H9 (cell line): ENCODE results near the gene TXNL4A. TPM values are rescaled to one million over a fixed set of nuclear protein-coding genes. Genes with fewer than 3 reads are reported as not detected.

ENCODE experiments used
- DNase-seq: peaks from one replicate; pipeline ENCODE4 v3.0.0-alpha.2; 2017
- H2AFZ ChIP-seq: one replicate; pipeline ENCODE4 v1.6.1; 2013; ENCODE audit warnings: mild to moderate bottlenecking, low read length, control low read depth, moderate library complexity
- H2AK5ac ChIP-seq: 2 replicates; pipeline ENCODE4 v1.6.1; 2013; ENCODE audit warnings: low read length, control low read depth, mixed read lengths; ENCODE audit not compliant: insufficient read length
- H2BK120ac ChIP-seq: one replicate; pipeline ENCODE4 v1.6.1; 2013; ENCODE audit warnings: low read depth, mild to moderate bottlenecking, low read length, control low read depth, inconsistent platforms; ENCODE audit not compliant: poor library complexity, severe bottlenecking
- H2BK12ac ChIP-seq: 2 replicates; pipeline ENCODE4 v1.6.1; 2013; ENCODE audit warnings: low read length, control low read depth, mixed read lengths, low read depth; ENCODE audit not compliant: insufficient read length
- H2BK15ac ChIP-seq: 2 replicates; pipeline ENCODE4 v1.6.1; 2013; ENCODE audit warnings: low read depth, low read length, control low read depth
- H2BK20ac ChIP-seq: one replicate; pipeline ENCODE4 v1.6.1; 2013; ENCODE audit warnings: low read depth, mild to moderate bottlenecking, low read length, control low read depth, inconsistent platforms; ENCODE audit not compliant: poor library complexity, severe bottlenecking
- H2BK5ac ChIP-seq: 2 replicates; pipeline ENCODE4 v1.6.1; 2013; ENCODE audit warnings: low read length, control low read depth, mixed read lengths; ENCODE audit not compliant: insufficient read length
- H3K14ac ChIP-seq: 2 replicates; pipeline ENCODE4 v1.6.1; 2013; ENCODE audit warnings: low read length, control low read depth; ENCODE audit not compliant: insufficient read depth
- H3K18ac ChIP-seq: 2 replicates; pipeline ENCODE4 v1.6.1; 2013; ENCODE audit warnings: low read depth, mild to moderate bottlenecking, mixed read lengths, low read length, control low read depth; ENCODE audit not compliant: insufficient read length
- H3K23ac ChIP-seq: 2 replicates; pipeline ENCODE4 v1.6.1; 2013; ENCODE audit warnings: low read length, control low read depth, mixed read lengths, low read depth; ENCODE audit not compliant: insufficient read length
- H3K23me2 ChIP-seq: 2 replicates; pipeline ENCODE4 v1.6.1; 2013; ENCODE audit warnings: low read depth, mild to moderate bottlenecking, mixed read lengths, low read length, control low read depth; ENCODE audit not compliant: insufficient read length, poor library complexity, severe bottlenecking
- H3K27ac ChIP-seq: 2 replicates; pipeline ENCODE4 v1.5.1; 2013; ENCODE audit warnings: low read length, control low read depth, mixed read lengths, low read depth; ENCODE audit not compliant: insufficient read length
- H3K27me3 ChIP-seq: 2 replicates; pipeline ENCODE4 v1.6.1; 2013; ENCODE audit warnings: low read length, control low read depth, inconsistent platforms; ENCODE audit not compliant: insufficient read depth
- H3K4ac ChIP-seq: 2 replicates; pipeline ENCODE4 v1.6.1; 2013; ENCODE audit warnings: low read depth, mild to moderate bottlenecking, control low read depth, inconsistent platforms, low read length, moderate library complexity
- H3K4me1 ChIP-seq: 2 replicates; pipeline ENCODE4 v1.6.1; 2013; ENCODE audit warnings: low read length, control low read depth, inconsistent platforms; ENCODE audit not compliant: insufficient read depth
- H3K4me2 ChIP-seq: 2 replicates; pipeline ENCODE4 v1.6.1; 2013; ENCODE audit warnings: low read length, control low read depth, mixed read lengths; ENCODE audit not compliant: insufficient read length, insufficient read depth
- H3K56ac ChIP-seq: 2 replicates; pipeline ENCODE4 v1.6.1; 2013; ENCODE audit warnings: low read depth, mild to moderate bottlenecking, mixed read lengths, low read length, control low read depth; ENCODE audit not compliant: insufficient read length
- H3K79me1 ChIP-seq: 2 replicates; pipeline ENCODE4 v1.6.1; 2013; ENCODE audit warnings: low read depth, mild to moderate bottlenecking, moderate library complexity, low read length, control low read depth, inconsistent platforms; ENCODE audit not compliant: insufficient read depth, poor library complexity, severe bottlenecking
- H3K79me2 ChIP-seq: 2 replicates; pipeline ENCODE4 v1.6.1; 2013; ENCODE audit warnings: low read length, control low read depth, inconsistent platforms; ENCODE audit not compliant: insufficient read depth
- H3K9ac ChIP-seq: 2 replicates; pipeline ENCODE4 v1.6.1; 2013; ENCODE audit warnings: low read length, control low read depth, mixed read lengths; ENCODE audit not compliant: insufficient read length; ENCODE audit errors: extremely low read depth
- H3K9me3 ChIP-seq: one replicate; pipeline ENCODE4 v1.6.1; 2013; ENCODE audit warnings: low read depth, low read length, inconsistent platforms; ENCODE audit not compliant: control insufficient read depth
- H3T11ph ChIP-seq: one replicate; pipeline ENCODE4 v1.6.1; 2013; ENCODE audit warnings: mild to moderate bottlenecking, low read length, control low read depth, inconsistent platforms
- H4K20me1 ChIP-seq: one replicate; pipeline ENCODE4 v1.6.1; 2013; ENCODE audit not compliant: control insufficient read depth, insufficient read length, insufficient read depth
- H4K5ac ChIP-seq: 2 replicates; pipeline ENCODE4 v1.6.1; 2013; ENCODE audit warnings: low read depth, mild to moderate bottlenecking, mixed read lengths, low read length, control low read depth; ENCODE audit not compliant: insufficient read length
- H4K8ac ChIP-seq: replicated peaks from 2 replicates; pipeline ENCODE4 v1.6.1; 2013; ENCODE audit warnings: low read length, control low read depth, mixed read lengths, low read depth; ENCODE audit not compliant: insufficient read length
- H4K91ac ChIP-seq: 2 replicates; pipeline ENCODE4 v1.6.1; 2013; ENCODE audit warnings: low read depth, mild to moderate bottlenecking, moderate library complexity, mixed read lengths, low read length, control low read depth; ENCODE audit not compliant: insufficient read length
- H3K27ac Mint-ChIP-seq, 3 experiments: 2 replicates in 2 of 3; 3 replicates in 1 of 3; pipeline ENCODE4 v1.8.0; 2020 to 2021; ENCODE audit warnings: mixed read lengths in 3 of 3, mild to moderate bottlenecking in 1 of 3, moderate library complexity in 1 of 3
- H3K27me3 Mint-ChIP-seq: 2 replicates; pipeline ENCODE4 v1.8.0; 2021; ENCODE audit warnings: low read depth, mild to moderate bottlenecking, moderate library complexity, mixed read lengths
- H3K36me3 Mint-ChIP-seq, 3 experiments: 2 replicates in 2 of 3; 3 replicates in 1 of 3; pipeline ENCODE4 v1.8.0; 2020 to 2021; ENCODE audit warnings: low read depth in 3 of 3, mixed read lengths in 3 of 3; ENCODE audit not compliant: insufficient read depth in 1 of 3
- H3K4me1 Mint-ChIP-seq, 2 experiments: 2 replicates each; pipeline ENCODE4 v1.8.0; 2020; ENCODE audit warnings: mixed read lengths in 2 of 2
- H3K4me3 Mint-ChIP-seq, 2 experiments: 2 replicates in 1 of 2; 3 replicates in 1 of 2; pipeline ENCODE4 v1.8.0; 2020 to 2021; ENCODE audit warnings: mild to moderate bottlenecking in 2 of 2, mixed read lengths in 2 of 2, moderate library complexity in 1 of 2
- H3K9me3 Mint-ChIP-seq, 2 experiments: 2 replicates in 1 of 2; 3 replicates in 1 of 2; pipeline ENCODE4 v1.8.0; 2020; ENCODE audit warnings: mild to moderate bottlenecking in 2 of 2, mixed read lengths in 2 of 2, moderate library complexity in 1 of 2
- CTCF ChIP-seq: fragments of 200-600 bp; sonication (generic); conservative IDR thresholded peaks from 3 replicates; pipeline ENCODE4 v1.8.0; 2021; ENCODE audit warnings: antibody characterized with exemption, mild to moderate bottlenecking
- WGBS: extraction: QIAGEN DNeasy Blood & Tissue Kit; methylation state at CpG from one replicate; pipeline ENCODE4 v1.1.7; 2013; ENCODE audit warnings: missing lambda C conversion rate, low lambda C conversion rate, mixed read lengths; ENCODE audit not compliant: insufficient read length; ENCODE audit errors: extremely low coverage; 5-methylcytosine and 5-hydroxymethylcytosine counted together
- total RNA-seq: library from RNA; stranded (reverse); gene quantifications from 2 replicates; pipeline ENCODE4 v1.2.1, GENCODE V29; 2021

The TXNL4A gene
- total RNA-seq, 1 experiment from 2014 or later = 163 TPM

DNA sequence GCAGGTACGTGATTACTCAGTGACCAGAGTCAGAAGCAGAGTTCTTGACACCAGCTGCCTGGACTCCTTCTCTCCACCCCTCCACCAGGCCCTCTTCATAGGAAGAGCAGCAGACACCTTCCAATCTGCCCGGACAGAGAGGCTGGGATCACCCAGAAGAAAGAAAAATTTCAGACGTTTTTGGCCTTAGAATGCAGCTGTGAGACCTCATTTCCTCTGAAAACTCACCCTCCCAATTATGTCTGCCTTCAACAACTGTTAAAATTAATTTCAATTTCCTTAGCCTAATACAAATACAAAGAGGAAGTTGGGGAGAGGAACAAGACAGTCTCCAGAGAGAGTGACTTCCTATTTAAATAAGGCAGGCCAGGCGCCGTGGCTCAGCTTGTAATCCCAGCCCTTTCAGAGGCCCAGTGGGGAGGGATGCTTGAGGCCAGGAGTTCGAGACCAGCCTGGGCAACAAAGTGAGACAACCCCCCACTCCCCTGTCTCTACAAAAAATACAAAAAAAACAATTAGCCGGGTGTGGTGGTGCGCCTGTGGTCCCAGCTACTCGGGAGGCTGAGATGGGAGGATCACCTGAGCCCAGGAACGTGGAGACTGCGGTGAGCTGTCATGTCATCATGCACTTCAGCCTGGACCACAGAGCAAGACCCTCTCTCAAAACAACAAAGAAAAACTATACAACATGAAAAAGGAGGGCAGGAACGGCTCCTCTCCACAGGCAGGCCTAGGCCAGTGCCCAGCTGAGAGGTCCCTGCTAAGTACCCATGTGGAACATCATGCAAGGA, 38.5 kb downstream of the TXNL4A start:
- Histone ChIP-seq H3K79me2 (no peaks in the 10 kb centered on the region), H3K23me2 (peaks cover 4% of the 10 kb centered on the region), H3K56ac (no peak overlapping the region), H3K18ac (no peak overlapping the region), H3K27me3 (peaks cover 15% of the 10 kb centered on the region), H2AK5ac (no peak overlapping the region), H3K14ac (no peak overlapping the region), H3T11ph (no peak overlapping the region), H3K27ac (no peak overlapping the region), H2BK20ac (no peak overlapping the region), H3K4me1 (no peaks in the 10 kb centered on the region), H4K5ac (no peak overlapping the region), H2AFZ (no peak overlapping the region), H2BK15ac (no peak overlapping the region), H3K4ac (no peak overlapping the region), H4K20me1 (no peaks in the 10 kb centered on the region), H2BK12ac (no peak overlapping the region), H3K4me2 (peak overlapping the region; percentile 51), H2BK5ac (no peak overlapping the region), H4K8ac (no peak overlapping the region), H3K79me1 (no peaks in the 10 kb centered on the region), H3K9me3 (no peaks in the 10 kb centered on the region), H3K9ac (no peak overlapping the region), H2BK120ac (no peak overlapping the region), H4K91ac (no peak overlapping the region), H3K23ac (no peak overlapping the region)
- DNase-seq = peak; percentile 4
- H3K9me3 Mint-ChIP-seq = no peaks in the 10 kb centered on the region
- peaks cover 0 to 4% (median 0%) of the 10 kb centered on the region in 3 experiments; a peak in 1 of 7 replicates for H3K36me3 Mint-ChIP-seq
- no peak overlapping the region for H3K27ac Mint-ChIP-seq
- peaks cover 11 to 29% of the 10 kb centered on the region in 2 experiments for H3K4me1 Mint-ChIP-seq
- no CpG with 5 or more reads among the region's 12 CpGs for WGBS
- TF ChIP-seq CTCF = no peak
- peaks cover 57% of the 10 kb centered on the region for H3K27me3 Mint-ChIP-seq
- H3K4me3 Mint-ChIP-seq = peak overlapping the region; percentile 63 to 83
